Coronary artery (tissue), 2 donors: ENCODE results near the gene FGD5.
A peak's percentile ranks its signal among the peaks of the same experiment; 100 is the strongest.

Source experiments
- DNase-seq: peaks from one replicate; pipeline ENCODE4 v3.0.0-alpha.2; 2017; ENCODE audit warnings: low spot score
- H3K27ac ChIP-seq, 2 donors: fragments of 200-600 bp; sonication (generic); one replicate each; pipeline ENCODE4 v1.5.1; 2016 to 2019
- H3K4me3 ChIP-seq: fragments of 200-600 bp; sonication (generic); 2 replicates; pipeline ENCODE4 v1.5.1; 2016; ENCODE audit warnings: mild to moderate bottlenecking, moderate library complexity
- CTCF ChIP-seq: fragments of 200-600 bp; sonication (generic); IDR thresholded peaks from one replicate; pipeline ENCODE4 v1.5.1; 2019; ENCODE audit warnings: antibody characterized with exemption

FGD5 gene

GRCh38 chr3:14818804-14819500, at the start of gene FGD5:
TSS of gene FGD5 (plus strand) at chr3:14818962. CDS start at chr3:14819072, 110 bp downstream.
- DNase-seq, result no peak
- H3K27ac ChIP-seq, result no peak within 1 kb of the TSS
- no peak for TF ChIP-seq CTCF
- H3K4me3 ChIP-seq, result no peak within 1 kb of the TSS

GRCh38 chr3:14769544-14770325, 49.0 kb upstream of the FGD5 start:
- TF ChIP-seq CTCF, result no peak
- peak; percentile 62 for DNase-seq
- no peak overlapping the region for H3K27ac ChIP-seq
- H3K4me3 ChIP-seq, result no peak overlapping the region

GRCh38 chr3:14770591-14770990, 48.2 kb upstream of the FGD5 start:
- DNase-seq, result no peak
- TF ChIP-seq CTCF, result no peak
- Histone ChIP-seq H3K4me3 (no peak overlapping the region), H3K27ac (no peak overlapping the region)

- DNase-seq, result peak; percentile 58
- H3K27ac ChIP-seq, result no peak overlapping the region
- no peak overlapping the region for H3K4me3 ChIP-seq
- TF ChIP-seq CTCF, result no peak
Observed at GRCh38 chr3:14771593-14772497, 46.9 kb upstream of the FGD5 start.

- peak; percentile 36 for DNase-seq
- Histone ChIP-seq H3K4me3 (no peak overlapping the region), H3K27ac (no peak overlapping the region)
- TF ChIP-seq CTCF, result no peak
Observed at GRCh38 chr3:14772533-14773138, 46.1 kb upstream of the FGD5 start.

GRCh38 chr3:14773281-14773680, 45.5 kb upstream of the FGD5 start:
- TF ChIP-seq CTCF, result no peak
- Histone ChIP-seq H3K4me3 (no peak overlapping the region), H3K27ac (no peak overlapping the region)
- no peak for DNase-seq
